ENCODE results near the gene MYOD1.

DNA sequence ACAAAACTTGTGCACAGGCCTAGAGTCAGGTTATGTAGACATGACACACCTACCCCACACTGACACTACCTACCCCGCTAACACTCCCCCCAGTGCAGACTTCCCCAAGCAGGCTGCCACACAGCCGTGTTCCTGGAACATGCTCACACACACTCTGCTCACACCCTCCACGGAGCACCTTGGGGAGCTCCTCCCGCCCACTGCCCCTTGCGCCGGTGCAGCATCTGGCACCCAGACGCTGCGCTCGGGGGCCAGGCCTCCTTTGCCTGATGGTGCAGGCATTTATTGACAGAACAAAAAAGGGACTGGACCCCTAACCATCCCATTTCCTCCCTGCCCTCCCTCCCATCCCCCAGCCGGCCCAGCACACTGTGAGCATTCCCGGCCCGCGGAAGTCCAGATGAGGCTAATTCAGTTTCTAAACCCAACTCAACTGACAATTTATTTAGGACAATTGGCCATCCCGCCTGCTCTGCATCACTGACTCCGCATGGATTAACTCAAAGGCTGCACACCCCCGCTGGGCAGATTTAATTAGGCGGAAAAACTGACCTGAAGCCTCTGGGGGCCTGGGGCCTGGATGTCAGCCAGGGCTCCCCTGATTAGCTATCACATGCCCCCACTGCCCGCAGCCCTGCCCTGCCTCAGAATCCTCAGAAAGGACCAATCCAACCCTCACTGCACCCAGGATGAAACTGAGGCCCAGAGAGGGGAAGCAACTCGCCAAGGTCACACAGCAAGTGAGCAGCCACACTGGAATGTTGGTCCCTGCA is 45.3 kb downstream of the MYOD1 start:
- TF ChIP-seq, protein P1, sequence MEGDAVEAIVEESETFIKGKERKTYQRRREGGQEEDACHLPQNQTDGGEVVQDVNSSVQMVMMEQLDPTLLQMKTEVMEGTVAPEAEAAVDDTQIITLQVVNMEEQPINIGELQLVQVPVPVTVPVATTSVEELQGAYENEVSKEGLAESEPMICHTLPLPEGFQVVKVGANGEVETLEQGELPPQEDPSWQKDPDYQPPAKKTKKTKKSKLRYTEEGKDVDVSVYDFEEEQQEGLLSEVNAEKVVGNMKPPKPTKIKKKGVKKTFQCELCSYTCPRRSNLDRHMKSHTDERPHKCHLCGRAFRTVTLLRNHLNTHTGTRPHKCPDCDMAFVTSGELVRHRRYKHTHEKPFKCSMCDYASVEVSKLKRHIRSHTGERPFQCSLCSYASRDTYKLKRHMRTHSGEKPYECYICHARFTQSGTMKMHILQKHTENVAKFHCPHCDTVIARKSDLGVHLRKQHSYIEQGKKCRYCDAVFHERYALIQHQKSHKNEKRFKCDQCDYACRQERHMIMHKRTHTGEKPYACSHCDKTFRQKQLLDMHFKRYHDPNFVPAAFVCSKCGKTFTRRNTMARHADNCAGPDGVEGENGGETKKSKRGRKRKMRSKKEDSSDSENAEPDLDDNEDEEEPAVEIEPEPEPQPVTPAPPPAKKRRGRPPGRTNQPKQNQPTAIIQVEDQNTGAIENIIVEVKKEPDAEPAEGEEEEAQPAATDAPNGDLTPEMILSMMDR (conservative IDR thresholded peaks at IDR 0.05; ENCODE audit: low read depth, low read length): no peak
- TF ChIP-seq EZH2 (IDR thresholded peaks at IDR 0.05; ENCODE audit: borderline replicate concordance, low read depth, low read length, poor library complexity, severe bottlenecking): no peak
